ENCODE results near the gene S100A8. TPM values are rescaled to one million over a fixed set of nuclear protein-coding genes. Genes with fewer than 3 reads are reported as not detected.

Gene S100A8
- total RNA-seq, 1 experiment from 2014 or later: not detected

- no peaks in the 10 kb centered on the region for H3K36me3 ChIP-seq (ENCODE audit: control insufficient read depth, insufficient read depth, low read length)
- intact Hi-C loops (cut with micrococcal nuclease; ENCODE audit: unreplicated experiment) (no loop called here), in situ Hi-C loops (cut with HindIII; ENCODE audit: low pct_unique_long_range_greater_than_20kb, low sequenced_read_pairs) (loop anchor here (10.0 to 25.0 kb wide), 2 partner anchors 138 to 256 kb away; partner anchors contain the start of genes S100A14 and S100A16)
- CTCF ChIA-PET: interaction anchor here (0.6 to 1.8 kb wide), 4 partner anchors 136 to 196 kb away, joined by 3 to 24 read pairs (median 6); no protein-coding TSS in a partner anchor
- H3K27me3 ChIP-seq (ENCODE audit: control insufficient read depth, insufficient read depth, low read length): peaks cover 4% of the 10 kb centered on the region
- DNase-seq (ENCODE audit: low read depth, low spot score): no peak
- H3K4me1 ChIP-seq (ENCODE audit: control insufficient read depth, insufficient read depth, low read length): no peaks in the 10 kb centered on the region
- H3K27ac ChIP-seq (ENCODE audit: low read length): no peak overlapping the region
- ATAC-seq: no peak
- POLR2A ChIA-PET: no interaction called here
- no peak for TF ChIP-seq SIN3A (IDR thresholded peaks at IDR 0.05; ENCODE audit: borderline replicate concordance, insufficient read depth, low read depth, low read length)
- TF ChIP-seq TCF7L2 (IDR thresholded peaks at IDR 0.05; ENCODE audit: low read depth, low read length): no peak
- no peak for TF ChIP-seq POLR2AphosphoS5 (IDR thresholded peaks at IDR 0.05; ENCODE audit: low read depth, low read length)
- 0 out of 4 replicates have a peak, but pooled peaks of 1 of the 2 experiments have one; percentile 28 for TF ChIP-seq REST (IDR thresholded peaks at IDR 0.05; ENCODE audit: insufficient read depth in 1 of 2, low read depth in 2 of 2, low read length in 1 of 2)
- TF ChIP-seq CTCF (IDR thresholded peaks at IDR 0.05): no peak
- H3K4me3 ChIP-seq (ENCODE audit: low read depth in 2 of 2, low read length in 2 of 2): no peak overlapping the region
- no TSS peak for BruUV-seq (replicated peaks)
- no peaks in the 10 kb centered on the region for H3K9me3 ChIP-seq (ENCODE audit: control insufficient read depth, insufficient read depth, low read depth, low read length)
Measured at GRCh38 chr1:153356392-153357075, 34.3 kb downstream of the S100A8 start.

- H3K4me1 ChIP-seq (ENCODE audit: control insufficient read depth, insufficient read depth, low read length): 0 out of 2 replicates have a peak, but pooled peaks cover 3% of the 10 kb centered on the region
- H3K27ac ChIP-seq (ENCODE audit: low read length): no peak overlapping the region
- no peak overlapping the region for H3K4me3 ChIP-seq (ENCODE audit: low read depth in 2 of 2, low read length in 2 of 2)
- ChIA-PET POLR2A (no interaction called here), CTCF (interaction anchor here (0.6 to 1.8 kb wide), 6 partner anchors 135 to 155 kb away, joined by 3 to 24 read pairs (median 5); no protein-coding TSS in a partner anchor)
- no peaks in the 10 kb centered on the region for H3K36me3 ChIP-seq (ENCODE audit: control insufficient read depth, insufficient read depth, low read length)
- no peak for TF ChIP-seq TCF7L2 (IDR thresholded peaks at IDR 0.05; ENCODE audit: low read depth, low read length)
- TF ChIP-seq CTCF (IDR thresholded peaks at IDR 0.05): peak; percentile 88
- in situ Hi-C loops (cut with HindIII; ENCODE audit: low pct_unique_long_range_greater_than_20kb, low sequenced_read_pairs) (loop anchor here (10.0 to 25.0 kb wide), 2 partner anchors 139 to 257 kb away; partner anchors contain the start of genes S100A14 and S100A16), intact Hi-C loops (cut with micrococcal nuclease; ENCODE audit: unreplicated experiment) (no loop called here)
- DNase-seq (ENCODE audit: low read depth, low spot score): no peak
- H3K27me3 ChIP-seq (ENCODE audit: control insufficient read depth, insufficient read depth, low read length): peaks cover 10% of the 10 kb centered on the region
- no peaks in the 10 kb centered on the region for H3K9me3 ChIP-seq (ENCODE audit: control insufficient read depth, insufficient read depth, low read depth, low read length)
- ATAC-seq: peak; percentile 95
- BruUV-seq (replicated peaks): no TSS peak
Measured at GRCh38 chr1:153355445-153356071, 35.3 kb downstream of the S100A8 start.
